ENCODE results near the gene CACNB4.

- no peak for TF ChIP-seq CTCF (IDR thresholded peaks at IDR 0.05 in 2 of 3, conservative IDR thresholded peaks at IDR 0.05 in 1 of 3; ENCODE audit: control insufficient read depth in 2 of 3, extremely low read depth in 1 of 3, insufficient read depth in 1 of 3, low read depth in 3 of 3, low read length in 3 of 3)
- no peak for TF ChIP-seq SMAD1 (IDR thresholded peaks at IDR 0.05; ENCODE audit: low read depth, partially characterized antibody)
- TF ChIP-seq, protein P1, sequence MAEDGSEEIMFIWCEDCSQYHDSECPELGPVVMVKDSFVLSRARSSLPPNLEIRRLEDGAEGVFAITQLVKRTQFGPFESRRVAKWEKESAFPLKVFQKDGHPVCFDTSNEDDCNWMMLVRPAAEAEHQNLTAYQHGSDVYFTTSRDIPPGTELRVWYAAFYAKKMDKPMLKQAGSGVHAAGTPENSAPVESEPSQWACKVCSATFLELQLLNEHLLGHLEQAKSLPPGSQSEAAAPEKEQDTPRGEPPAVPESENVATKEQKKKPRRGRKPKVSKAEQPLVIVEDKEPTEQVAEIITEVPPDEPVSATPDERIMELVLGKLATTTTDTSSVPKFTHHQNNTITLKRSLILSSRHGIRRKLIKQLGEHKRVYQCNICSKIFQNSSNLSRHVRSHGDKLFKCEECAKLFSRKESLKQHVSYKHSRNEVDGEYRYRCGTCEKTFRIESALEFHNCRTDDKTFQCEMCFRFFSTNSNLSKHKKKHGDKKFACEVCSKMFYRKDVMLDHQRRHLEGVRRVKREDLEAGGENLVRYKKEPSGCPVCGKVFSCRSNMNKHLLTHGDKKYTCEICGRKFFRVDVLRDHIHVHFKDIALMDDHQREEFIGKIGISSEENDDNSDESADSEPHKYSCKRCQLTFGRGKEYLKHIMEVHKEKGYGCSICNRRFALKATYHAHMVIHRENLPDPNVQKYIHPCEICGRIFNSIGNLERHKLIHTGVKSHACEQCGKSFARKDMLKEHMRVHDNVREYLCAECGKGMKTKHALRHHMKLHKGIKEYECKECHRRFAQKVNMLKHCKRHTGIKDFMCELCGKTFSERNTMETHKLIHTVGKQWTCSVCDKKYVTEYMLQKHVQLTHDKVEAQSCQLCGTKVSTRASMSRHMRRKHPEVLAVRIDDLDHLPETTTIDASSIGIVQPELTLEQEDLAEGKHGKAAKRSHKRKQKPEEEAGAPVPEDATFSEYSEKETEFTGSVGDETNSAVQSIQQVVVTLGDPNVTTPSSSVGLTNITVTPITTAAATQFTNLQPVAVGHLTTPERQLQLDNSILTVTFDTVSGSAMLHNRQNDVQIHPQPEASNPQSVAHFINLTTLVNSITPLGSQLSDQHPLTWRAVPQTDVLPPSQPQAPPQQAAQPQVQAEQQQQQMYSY (CRISPR knock-in tag; IDR thresholded peaks at IDR 0.05): no peak
- TF ChIP-seq, protein P2, sequence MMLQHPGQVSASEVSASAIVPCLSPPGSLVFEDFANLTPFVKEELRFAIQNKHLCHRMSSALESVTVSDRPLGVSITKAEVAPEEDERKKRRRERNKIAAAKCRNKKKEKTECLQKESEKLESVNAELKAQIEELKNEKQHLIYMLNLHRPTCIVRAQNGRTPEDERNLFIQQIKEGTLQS (IDR thresholded peaks at IDR 0.05; ENCODE audit: borderline replicate concordance, extremely low read depth, low read depth, low read length): no peak
- TF ChIP-seq, protein P3, sequence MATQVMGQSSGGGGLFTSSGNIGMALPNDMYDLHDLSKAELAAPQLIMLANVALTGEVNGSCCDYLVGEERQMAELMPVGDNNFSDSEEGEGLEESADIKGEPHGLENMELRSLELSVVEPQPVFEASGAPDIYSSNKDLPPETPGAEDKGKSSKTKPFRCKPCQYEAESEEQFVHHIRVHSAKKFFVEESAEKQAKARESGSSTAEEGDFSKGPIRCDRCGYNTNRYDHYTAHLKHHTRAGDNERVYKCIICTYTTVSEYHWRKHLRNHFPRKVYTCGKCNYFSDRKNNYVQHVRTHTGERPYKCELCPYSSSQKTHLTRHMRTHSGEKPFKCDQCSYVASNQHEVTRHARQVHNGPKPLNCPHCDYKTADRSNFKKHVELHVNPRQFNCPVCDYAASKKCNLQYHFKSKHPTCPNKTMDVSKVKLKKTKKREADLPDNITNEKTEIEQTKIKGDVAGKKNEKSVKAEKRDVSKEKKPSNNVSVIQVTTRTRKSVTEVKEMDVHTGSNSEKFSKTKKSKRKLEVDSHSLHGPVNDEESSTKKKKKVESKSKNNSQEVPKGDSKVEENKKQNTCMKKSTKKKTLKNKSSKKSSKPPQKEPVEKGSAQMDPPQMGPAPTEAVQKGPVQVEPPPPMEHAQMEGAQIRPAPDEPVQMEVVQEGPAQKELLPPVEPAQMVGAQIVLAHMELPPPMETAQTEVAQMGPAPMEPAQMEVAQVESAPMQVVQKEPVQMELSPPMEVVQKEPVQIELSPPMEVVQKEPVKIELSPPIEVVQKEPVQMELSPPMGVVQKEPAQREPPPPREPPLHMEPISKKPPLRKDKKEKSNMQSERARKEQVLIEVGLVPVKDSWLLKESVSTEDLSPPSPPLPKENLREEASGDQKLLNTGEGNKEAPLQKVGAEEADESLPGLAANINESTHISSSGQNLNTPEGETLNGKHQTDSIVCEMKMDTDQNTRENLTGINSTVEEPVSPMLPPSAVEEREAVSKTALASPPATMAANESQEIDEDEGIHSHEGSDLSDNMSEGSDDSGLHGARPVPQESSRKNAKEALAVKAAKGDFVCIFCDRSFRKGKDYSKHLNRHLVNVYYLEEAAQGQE (IDR thresholded peaks at IDR 0.05; ENCODE audit: low read depth, low read length): no peak
- no peak for TF ChIP-seq NR2C1 (IDR thresholded peaks at IDR 0.05)
- TF ChIP-seq BMI1 (IDR thresholded peaks at IDR 0.05; ENCODE audit: borderline replicate concordance): no peak
These were observed 238.6 kb downstream of the CACNB4 start for GRCh38 chr2:151860210-151860609.
